ENCODE data around the gene ENPEP. TPM values are rescaled to one million over a fixed set of nuclear protein-coding genes. Genes with fewer than 3 reads are reported as not detected.

Gene ENPEP
- total RNA-seq, 2 experiments from 2014 or later: 0.21 TPM; not detected in 1

DNA sequence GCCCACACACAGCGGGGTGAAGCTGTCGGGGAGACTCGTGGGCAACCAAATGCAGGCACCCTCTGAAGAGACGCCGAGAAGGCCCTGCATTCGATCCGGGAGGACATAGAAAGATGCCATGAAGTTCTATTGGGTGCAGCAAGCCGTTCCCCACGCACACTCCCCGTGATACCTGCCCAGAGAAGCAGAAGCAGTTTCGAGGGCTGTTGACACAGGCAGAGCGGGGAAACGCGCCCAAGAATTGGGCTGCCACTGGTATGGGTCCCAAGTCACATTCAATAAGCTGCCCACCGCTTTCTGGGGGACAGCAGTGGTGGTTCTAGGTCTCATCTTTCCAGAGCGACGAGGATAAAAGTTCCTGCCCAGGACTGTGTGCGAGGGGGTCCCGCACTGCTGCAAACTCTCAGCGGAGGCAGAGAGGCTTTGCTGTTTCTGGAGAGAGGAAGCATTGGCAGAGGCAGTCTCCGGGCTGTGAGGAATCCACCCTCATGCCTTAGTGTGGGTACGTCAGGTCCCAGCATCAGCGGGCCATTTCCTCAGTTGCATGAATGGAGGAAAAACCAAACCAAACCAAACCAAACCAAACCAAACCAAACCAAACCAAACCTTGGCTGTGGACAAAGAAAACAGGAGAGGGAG is 136.8 kb downstream of the ENPEP start:
- ChIA-PET POLR2A (interaction anchor here (1.0 kb wide), 1 partner anchor 16 kb away, joined by 3 read pairs; no protein-coding TSS in a partner anchor), CTCF (ENCODE audit: unreplicated experiment) (no interaction called here)
- intact Hi-C loops (cut with micrococcal nuclease; ENCODE audit: unreplicated experiment): no loop called here
- Histone ChIP-seq H3K27ac (ENCODE audit: low read depth, low read length, poor library complexity, severe bottlenecking) (no peak overlapping the region), H3K79me2 (ENCODE audit: insufficient read depth, low read depth, low read length) (no peaks in the 10 kb centered on the region), H2AFZ (ENCODE audit: low read length) (no peak overlapping the region), H3K4me1 (ENCODE audit: insufficient read depth, low read length, poor library complexity, severe bottlenecking) (no peaks in the 10 kb centered on the region), H3K36me3 (ENCODE audit: insufficient read depth, low read length) (no peaks in the 10 kb centered on the region), H4K20me1 (ENCODE audit: insufficient read depth, low read length) (no peaks in the 10 kb centered on the region), H3K4me2 (ENCODE audit: low read length) (no peak overlapping the region), H3K4me3 (ENCODE audit: low read depth, low read length, poor library complexity, severe bottlenecking) (no peak overlapping the region), H3K9me3 (ENCODE audit: low read length) (no peaks in the 10 kb centered on the region), H3K9me2 (ENCODE audit: insufficient read depth, low read length) (no peaks in the 10 kb centered on the region)
- DNase-seq (ENCODE audit: low spot score): no peak
- no TSS peak for BruUV-seq (replicated peaks)
- TF ChIP-seq EZH2phosphoT487 (IDR thresholded peaks at IDR 0.05; ENCODE audit: borderline replicate concordance, low read depth, low read length) (no peak), CTCF (conservative IDR thresholded peaks at IDR 0.05; ENCODE audit: low read length) (no peak)

DNA sequence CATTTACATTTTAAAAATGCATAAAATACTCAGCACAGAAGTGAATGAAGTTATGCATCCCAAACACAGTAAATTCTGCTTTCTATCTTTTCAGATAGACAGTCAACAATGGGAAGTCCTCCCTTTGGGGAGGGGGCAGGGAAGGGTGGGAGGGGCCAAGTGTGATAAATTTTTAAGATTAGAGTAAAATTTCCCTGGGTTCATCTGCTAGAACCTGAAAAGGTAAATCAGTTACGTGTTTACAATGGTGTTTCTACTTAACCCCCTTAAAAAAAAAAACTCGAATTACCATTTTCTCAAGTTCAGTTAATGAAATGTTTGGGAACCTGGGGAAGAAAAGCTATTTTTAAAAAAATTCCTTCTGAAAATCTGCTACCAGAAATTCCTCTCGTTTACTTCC is 137.8 kb downstream of the ENPEP start:
- no peaks in the 10 kb centered on the region for H3K36me3 ChIP-seq (ENCODE audit: insufficient read depth, low read length)
- intact Hi-C loops (cut with micrococcal nuclease; ENCODE audit: unreplicated experiment): no loop called here
- no peaks in the 10 kb centered on the region for H3K9me2 ChIP-seq (ENCODE audit: insufficient read depth, low read length)
- no peak overlapping the region for H2AFZ ChIP-seq (ENCODE audit: low read length)
- H3K27ac ChIP-seq (ENCODE audit: low read depth, low read length, poor library complexity, severe bottlenecking): no peak overlapping the region
- H4K20me1 ChIP-seq (ENCODE audit: insufficient read depth, low read length): no peaks in the 10 kb centered on the region
- H3K4me2 ChIP-seq (ENCODE audit: low read length): no peak overlapping the region
- CTCF ChIA-PET (ENCODE audit: unreplicated experiment): no interaction called here
- no peaks in the 10 kb centered on the region for H3K4me1 ChIP-seq (ENCODE audit: insufficient read depth, low read length, poor library complexity, severe bottlenecking)
- TF ChIP-seq CTCF (conservative IDR thresholded peaks at IDR 0.05; ENCODE audit: low read length): no peak
- TF ChIP-seq EZH2phosphoT487 (IDR thresholded peaks at IDR 0.05; ENCODE audit: borderline replicate concordance, low read depth, low read length): no peak
- no peaks in the 10 kb centered on the region for H3K79me2 ChIP-seq (ENCODE audit: insufficient read depth, low read depth, low read length)
- H3K4me3 ChIP-seq (ENCODE audit: low read depth, low read length, poor library complexity, severe bottlenecking): no peak overlapping the region
- no peaks in the 10 kb centered on the region for H3K9me3 ChIP-seq (ENCODE audit: low read length)
- BruUV-seq (replicated peaks): no TSS peak
- no peak for DNase-seq (ENCODE audit: low spot score)
- POLR2A ChIA-PET: interaction anchor here (0.6 to 1.0 kb wide), 2 partner anchors 8 to 17 kb away, joined by 3 to 4 read pairs; no protein-coding TSS in a partner anchor

- DNase-seq (ENCODE audit: low spot score): no peak
- Histone ChIP-seq H3K4me3 (ENCODE audit: low read depth, low read length, poor library complexity, severe bottlenecking) (no peak overlapping the region), H3K79me2 (ENCODE audit: insufficient read depth, low read depth, low read length) (no peaks in the 10 kb centered on the region), H2AFZ (ENCODE audit: low read length) (no peak overlapping the region), H3K9me2 (ENCODE audit: insufficient read depth, low read length) (no peaks in the 10 kb centered on the region), H3K27ac (ENCODE audit: low read depth, low read length, poor library complexity, severe bottlenecking) (no peak overlapping the region), H3K4me2 (ENCODE audit: low read length) (no peak overlapping the region), H4K20me1 (ENCODE audit: insufficient read depth, low read length) (no peaks in the 10 kb centered on the region), H3K9me3 (ENCODE audit: low read length) (no peaks in the 10 kb centered on the region), H3K4me1 (ENCODE audit: insufficient read depth, low read length, poor library complexity, severe bottlenecking) (no peaks in the 10 kb centered on the region), H3K36me3 (ENCODE audit: insufficient read depth, low read length) (no peaks in the 10 kb centered on the region)
- no peak for TF ChIP-seq CTCF (conservative IDR thresholded peaks at IDR 0.05; ENCODE audit: low read length)
- no peak for TF ChIP-seq EZH2phosphoT487 (IDR thresholded peaks at IDR 0.05; ENCODE audit: borderline replicate concordance, low read depth, low read length)
- ChIA-PET CTCF (ENCODE audit: unreplicated experiment) (no interaction called here), POLR2A (no interaction called here)
- intact Hi-C loops (cut with micrococcal nuclease; ENCODE audit: unreplicated experiment): no loop called here
- BruUV-seq (replicated peaks): no TSS peak
Measured at GRCh38 chr4:110614173-110614963, 138.4 kb downstream of the ENPEP start.
